Gastrocnemius medialis (tissue), 4 donors: Measurements from ENCODE around the gene FFAR2.
"Not testable (repeated sequence)": the region's sequence is repeated elsewhere in the genome, so short reads cannot be mapped to it uniquely, and the experiment has no call there.

ENCODE experiments used
- POLR2A ChIP-seq, 2 donors: fragments of 450-650 bp; IDR thresholded peaks; one replicate each; pipeline ENCODE4 v1.6.1; 2017; ENCODE audit warnings: antibody characterized with exemption in 2 of 2, mild to moderate bottlenecking in 2 of 2, moderate library complexity in 2 of 2
- TF ChIP-seq, protein P1 (sequence below), 5 experiments: fragments of 450-650 bp in 3 of 5; fragments of 200-600 bp in 2 of 5; sonication (generic) in 2 of 5; IDR thresholded peaks in 4 of 5; conservative IDR thresholded peaks in 1 of 5; 1 replicate in 4 of 5; 2 replicates in 1 of 5; pipeline ENCODE4 v1.5.1; 2016 to 2019; ENCODE audit warnings: antibody characterized with exemption in 5 of 5, mild to moderate bottlenecking in 3 of 5, moderate library complexity in 3 of 5

DNA sequence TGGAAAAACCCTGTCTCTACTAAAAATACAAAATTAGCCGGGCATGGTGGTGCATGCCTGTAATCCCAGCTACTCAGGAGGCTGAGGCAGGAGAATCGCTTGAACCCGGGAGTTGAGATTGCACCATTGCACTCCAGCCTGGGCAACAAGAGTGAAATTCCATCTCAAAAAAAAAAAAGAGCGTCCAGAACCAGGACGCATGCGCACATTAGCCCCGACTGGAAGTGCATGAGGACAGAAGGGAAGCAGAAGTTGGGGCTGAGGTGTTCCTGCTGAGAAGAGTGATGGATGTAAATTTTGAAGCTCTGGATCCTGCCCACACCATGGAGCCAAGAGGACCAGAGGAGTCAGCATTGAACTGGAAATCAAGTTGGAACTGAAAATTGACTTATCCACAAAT, 26.5 kb downstream of the FFAR2 start:
- TF ChIP-seq, protein P1, sequence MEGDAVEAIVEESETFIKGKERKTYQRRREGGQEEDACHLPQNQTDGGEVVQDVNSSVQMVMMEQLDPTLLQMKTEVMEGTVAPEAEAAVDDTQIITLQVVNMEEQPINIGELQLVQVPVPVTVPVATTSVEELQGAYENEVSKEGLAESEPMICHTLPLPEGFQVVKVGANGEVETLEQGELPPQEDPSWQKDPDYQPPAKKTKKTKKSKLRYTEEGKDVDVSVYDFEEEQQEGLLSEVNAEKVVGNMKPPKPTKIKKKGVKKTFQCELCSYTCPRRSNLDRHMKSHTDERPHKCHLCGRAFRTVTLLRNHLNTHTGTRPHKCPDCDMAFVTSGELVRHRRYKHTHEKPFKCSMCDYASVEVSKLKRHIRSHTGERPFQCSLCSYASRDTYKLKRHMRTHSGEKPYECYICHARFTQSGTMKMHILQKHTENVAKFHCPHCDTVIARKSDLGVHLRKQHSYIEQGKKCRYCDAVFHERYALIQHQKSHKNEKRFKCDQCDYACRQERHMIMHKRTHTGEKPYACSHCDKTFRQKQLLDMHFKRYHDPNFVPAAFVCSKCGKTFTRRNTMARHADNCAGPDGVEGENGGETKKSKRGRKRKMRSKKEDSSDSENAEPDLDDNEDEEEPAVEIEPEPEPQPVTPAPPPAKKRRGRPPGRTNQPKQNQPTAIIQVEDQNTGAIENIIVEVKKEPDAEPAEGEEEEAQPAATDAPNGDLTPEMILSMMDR (IDR thresholded peaks at IDR 0.05 in 4 of 5, conservative IDR thresholded peaks at IDR 0.05 in 1 of 5) = not testable (repeated sequence)
- not testable (repeated sequence) for TF ChIP-seq POLR2A (IDR thresholded peaks at IDR 0.05)
